H1 (cell line): ENCODE measurements around the gene CEL. TPM values are rescaled to one million over a fixed set of nuclear protein-coding genes. Genes with fewer than 3 reads are reported as not detected.

Experiments
- CTCF ChIA-PET: fragments of 300-600 bp; sonication (Branson Sonifier 250); formaldehyde crosslinking; loops from one replicate; lab custom pipeline; 2021; ENCODE audit not compliant: partially characterized antibody; lab: Charles Lee
- POLR2A ChIA-PET: fragments of 300-600 bp; sonication (Branson Sonifier 250); formaldehyde crosslinking; loops from one replicate; lab custom pipeline; 2021; ENCODE audit warnings: inconsistent platforms; ENCODE audit not compliant: partially characterized antibody; lab: Charles Lee
- DNase-seq, 2 experiments: peaks; one replicate each; pipeline versions ENCODE4 v3.0.0 to v3.0.0-alpha.2; 2010 to 2022; ENCODE audit warnings: low spot score in 2 of 2, low read depth in 1 of 2, mixed read lengths in 1 of 2
- FAIRE-seq: peaks from 2 replicates; lab custom pipeline; 2011; peaks lifted over from hg19 to GRCh38; lab: Jason Lieb, UNC
- H2AFZ ChIP-seq: 2 replicates; pipeline ENCODE4 v1.8.1; 2012; ENCODE audit warnings: low read length, inconsistent platforms
- H2AK5ac ChIP-seq: 2 replicates; pipeline ENCODE4 v1.6.1; 2013; ENCODE audit warnings: low read depth, low read length
- H2BK120ac ChIP-seq: replicated peaks from 2 replicates; pipeline ENCODE3; 2013; ENCODE audit warnings: low read depth, low read length, inconsistent platforms
- H2BK12ac ChIP-seq: 2 replicates; pipeline ENCODE4 v1.6.1; 2013; ENCODE audit warnings: low read depth, low read length
- H2BK15ac ChIP-seq: 2 replicates; pipeline ENCODE4 v1.6.1; 2013; ENCODE audit warnings: low read length
- H2BK20ac ChIP-seq: 2 replicates; pipeline ENCODE4 v1.6.1; 2013; ENCODE audit warnings: low read length
- H2BK5ac ChIP-seq: 2 replicates; pipeline ENCODE4 v1.6.1; 2013; ENCODE audit warnings: low read depth, low read length
- H3K14ac ChIP-seq: 2 replicates; pipeline ENCODE4 v1.6.1; 2013; ENCODE audit warnings: inconsistent platforms; ENCODE audit not compliant: insufficient read length
- H3K18ac ChIP-seq: 2 replicates; pipeline ENCODE4 v1.6.1; 2013; ENCODE audit warnings: low read length; ENCODE audit errors: extremely low read depth
- H3K23ac ChIP-seq: 2 replicates; pipeline ENCODE4 v1.6.1; 2013; ENCODE audit warnings: inconsistent platforms; ENCODE audit not compliant: insufficient read length
- H3K23me2 ChIP-seq: 2 replicates; pipeline ENCODE4 v1.6.1; 2013; ENCODE audit warnings: low read depth, low read length
- H3K27ac ChIP-seq: 2 replicates; pipeline ENCODE4 v1.6.1; 2011; ENCODE audit warnings: low read depth, low read length, inconsistent platforms
- H3K27me3 ChIP-seq, 4 experiments: replicated peaks in 1 of 4; 1 replicate in 1 of 4; 2 replicates in 3 of 4; pipeline versions ENCODE4 v1.6.1 to v1.8.1; 2011 to 2013; ENCODE audit warnings: low read length in 3 of 4, mild to moderate bottlenecking in 3 of 4, inconsistent platforms in 2 of 4, mixed read lengths in 2 of 4, moderate library complexity in 1 of 4; ENCODE audit not compliant: control insufficient read depth in 3 of 4, insufficient read depth in 3 of 4; ENCODE audit errors: extremely low read depth in 1 of 4
- H3K36me3 ChIP-seq, 4 experiments: 2 replicates each; pipeline versions ENCODE4 v1.6.1 to v1.8.1; 2011 to 2013; ENCODE audit warnings: mild to moderate bottlenecking in 4 of 4, low read length in 3 of 4, moderate library complexity in 2 of 4, control low read depth in 1 of 4, inconsistent platforms in 1 of 4; ENCODE audit not compliant: insufficient read depth in 4 of 4, control insufficient read depth in 2 of 4
- H3K4ac ChIP-seq: replicated peaks from 2 replicates; pipeline ENCODE3; 2013; ENCODE audit warnings: low read length, low read depth, mixed read lengths, inconsistent platforms; ENCODE audit not compliant: insufficient read length
- H3K4me1 ChIP-seq, 4 experiments: replicated peaks in 1 of 4; 1 replicate in 1 of 4; 2 replicates in 3 of 4; pipeline versions ENCODE4 v1.6.1 to v1.8.1; 2011 to 2013; ENCODE audit warnings: low read length in 3 of 4, inconsistent platforms in 2 of 4, mixed read lengths in 1 of 4; ENCODE audit not compliant: insufficient read depth in 4 of 4, control insufficient read depth in 3 of 4
- H3K4me2 ChIP-seq, 2 experiments: 2 replicates each; pipeline versions ENCODE4 v1.6.1 to v1.8.1; 2011 to 2013; ENCODE audit warnings: low read depth in 2 of 2, low read length in 2 of 2, control low read depth in 1 of 2, inconsistent platforms in 1 of 2, mild to moderate bottlenecking in 1 of 2; ENCODE audit not compliant: insufficient read depth in 1 of 2
- H3K4me3 ChIP-seq, 4 experiments: fragments of 200-600, 300-600 bp in 1 of 4; sonication (generic), shearing (Covaris generic), sonication (Bioruptor Twin) in 1 of 4; 2 replicates each; pipeline versions ENCODE4 v1.5.1 to v1.8.1; 2011 to 2016; ENCODE audit warnings: low read length in 4 of 4, low read depth in 3 of 4, control low read depth in 2 of 4, inconsistent platforms in 2 of 4, mild to moderate bottlenecking in 2 of 4, mixed read lengths in 1 of 4, moderate library complexity in 1 of 4; ENCODE audit not compliant: insufficient read depth in 2 of 4; ENCODE audit errors: extremely low read depth in 1 of 4
- H3K56ac ChIP-seq: replicated peaks from 2 replicates; pipeline ENCODE3; 2013; ENCODE audit warnings: low read depth, mild to moderate bottlenecking, mixed read lengths, low read length, inconsistent platforms; ENCODE audit not compliant: insufficient read length
- H3K79me1 ChIP-seq: 2 replicates; pipeline ENCODE4 v1.6.1; 2013; ENCODE audit warnings: low read depth, low read length, control low read depth
- H3K79me2 ChIP-seq, 2 experiments: 2 replicates each; pipeline versions ENCODE4 v1.6.1 to v1.8.1; 2012 to 2013; ENCODE audit warnings: low read length in 2 of 2, mild to moderate bottlenecking in 2 of 2, inconsistent platforms in 1 of 2; ENCODE audit not compliant: insufficient read depth in 2 of 2, control insufficient read depth in 1 of 2
- H3K9ac ChIP-seq, 4 experiments: replicated peaks in 1 of 4; 1 replicate in 1 of 4; 2 replicates in 3 of 4; pipeline versions ENCODE4 v1.6.1 to v1.8.1; 2011 to 2013; ENCODE audit warnings: low read depth in 3 of 4, low read length in 3 of 4, control low read depth in 2 of 4, mild to moderate bottlenecking in 2 of 4, moderate library complexity in 2 of 4, inconsistent platforms in 1 of 4; ENCODE audit errors: extremely low read depth in 1 of 4
- H3K9me3 ChIP-seq, 2 experiments: 2 replicates each; pipeline versions ENCODE4 v1.6.1 to v1.8.1; 2012 to 2013; ENCODE audit warnings: mild to moderate bottlenecking in 2 of 2, moderate library complexity in 2 of 2, control low read depth in 1 of 2, inconsistent platforms in 1 of 2, low read depth in 1 of 2, low read length in 1 of 2, mixed read lengths in 1 of 2; ENCODE audit not compliant: insufficient read depth in 2 of 2
- H4K20me1 ChIP-seq, 2 experiments: replicated peaks in 1 of 2; 2 replicates each; pipeline versions ENCODE3 to v1.8.1; 2011 to 2013; ENCODE audit warnings: inconsistent platforms in 2 of 2, low read length in 2 of 2, mild to moderate bottlenecking in 1 of 2; ENCODE audit not compliant: insufficient read depth in 2 of 2, control insufficient read depth in 1 of 2
- H4K5ac ChIP-seq: 2 replicates; pipeline ENCODE4 v1.6.1; 2013; ENCODE audit warnings: low read length, low read depth, mixed read lengths, inconsistent platforms; ENCODE audit not compliant: insufficient read length
- H4K8ac ChIP-seq: 2 replicates; pipeline ENCODE4 v1.8.0; 2013; ENCODE audit warnings: mild to moderate bottlenecking, moderate library complexity, low read length, inconsistent platforms; ENCODE audit not compliant: insufficient read depth; ENCODE audit errors: extremely low read depth
- H4K91ac ChIP-seq: replicated peaks from 2 replicates; pipeline ENCODE3; 2013; ENCODE audit warnings: low read length, mixed read lengths, inconsistent platforms; ENCODE audit not compliant: insufficient read length
- BACH1 ChIP-seq: IDR thresholded peaks from 2 replicates; pipeline ENCODE4 v1.6.1; 2012; ENCODE audit warnings: low read length, improper control_type of control experiment
- BCL11A ChIP-seq, 2 experiments: IDR thresholded peaks; one replicate each; pipeline ENCODE4 v1.6.1; 2011; ENCODE audit warnings: low read depth in 2 of 2, low read length in 2 of 2, mild to moderate bottlenecking in 2 of 2
- CREB1 ChIP-seq: IDR thresholded peaks from 2 replicates; pipeline ENCODE4 v1.6.1; 2012; ENCODE audit warnings: inconsistent platforms
- CTBP2 ChIP-seq: IDR thresholded peaks from 2 replicates; pipeline ENCODE4 v1.7.0; 2011; ENCODE audit warnings: borderline replicate concordance, mild to moderate bottlenecking, moderate library complexity, mixed read lengths, low read length; ENCODE audit not compliant: insufficient read depth, insufficient read length
- EGR1 ChIP-seq: IDR thresholded peaks from 2 replicates; pipeline ENCODE4 v1.6.1; 2011; ENCODE audit warnings: low read depth, low read length, borderline replicate concordance
- HDAC6 ChIP-seq: IDR thresholded peaks from one replicate; pipeline ENCODE4 v1.7.1; 2012; ENCODE audit warnings: low read depth, mild to moderate bottlenecking, inconsistent platforms, low read length, moderate library complexity
- JUND ChIP-seq: IDR thresholded peaks from 2 replicates; pipeline ENCODE4 v1.6.1; 2011; ENCODE audit warnings: mild to moderate bottlenecking, improper control_type of control experiment, low read length
- KDM5A ChIP-seq: fragments of 200-600 bp; IDR thresholded peaks from 2 replicates; pipeline ENCODE4 v1.7.1; 2012; ENCODE audit warnings: mild to moderate bottlenecking, low read length, inconsistent platforms, mixed read lengths
- NRF1 ChIP-seq: IDR thresholded peaks from 2 replicates; pipeline ENCODE4 v1.6.1; 2011; ENCODE audit warnings: mild to moderate bottlenecking, low read depth, low read length, improper control_type of control experiment
- RXRA ChIP-seq: IDR thresholded peaks from 2 replicates; pipeline ENCODE4 v1.6.1; 2011; ENCODE audit warnings: low read depth, mild to moderate bottlenecking, low read length, moderate library complexity; ENCODE audit not compliant: insufficient read depth
- SIX5 ChIP-seq: IDR thresholded peaks from 2 replicates; pipeline ENCODE4 v1.6.1; 2011; ENCODE audit warnings: mild to moderate bottlenecking, low read depth, low read length
- SP2 ChIP-seq: IDR thresholded peaks from 2 replicates; pipeline ENCODE4 v1.6.1; 2012; ENCODE audit warnings: mild to moderate bottlenecking, low read length, inconsistent platforms
- YY1 ChIP-seq: IDR thresholded peaks from 2 replicates; pipeline ENCODE4 v1.6.1; 2011; ENCODE audit warnings: low read depth, mild to moderate bottlenecking, low read length
- ZNF274 ChIP-seq: IDR thresholded peaks from 2 replicates; pipeline ENCODE4 v1.7.0; 2012; ENCODE audit warnings: low read length, borderline replicate concordance; ENCODE audit errors: extremely low read depth
- WGBS, 2 experiments: shearing (Covaris generic) in 1 of 2; methylation state at CpG; one replicate each; pipeline versions ENCODE4 v1.1.6 to v1.1.7; 2013 to 2015; ENCODE audit warnings: low lambda C conversion rate in 2 of 2, mixed read lengths in 2 of 2, inconsistent platforms in 1 of 2, low coverage in 1 of 2, missing lambda C conversion rate in 1 of 2; ENCODE audit not compliant: insufficient replicate concordance in 2 of 2, insufficient coverage in 1 of 2, insufficient read length in 1 of 2; ENCODE audit errors: extremely low coverage in 1 of 2, missing lambda C conversion rate in 1 of 2; 5-methylcytosine and 5-hydroxymethylcytosine counted together
- polyA plus RNA-seq, 7 experiments: library from polyadenylated mRNA; depleted of rRNA in 3 of 7; stranded (reverse) in 5 of 7; unstranded in 2 of 7; fragments of >200 nt in 5 of 7; fragments of 200-250 nt in 2 of 7; gene quantifications; 1 replicate in 5 of 7; 2 replicates in 1 of 7; 4 replicates in 1 of 7; pipeline versions ENCODE4 v1.2.1 to v1.2.3, GENCODE V29; 2011 to 2013; ENCODE audit warnings: missing spikeins in 2 of 7, mixed read lengths in 2 of 7
- total RNA-seq: library from RNA; stranded (reverse); fragmentation: NEBNext Ultra II Directional; extraction: Animal tissue kit (Norgen Biotek cat#: 25700); gene quantifications from 2 replicates; pipeline ENCODE4 v1.2.1, GENCODE V29; 2021

Gene CEL
- total and polyA plus RNA-seq, 2 of the 8 experiments (the other 6 are each of a cell fraction or from before 2014, with no cell fraction given), result 1.8 to 3.4 TPM

- Histone ChIP-seq H3K23me2 (no peaks in the 10 kb centered on the region), H4K8ac (no peak overlapping the region), H3K9me3 (no peaks in the 10 kb centered on the region), H2BK12ac (no peak overlapping the region), H3K79me1 (peaks cover 18% of the 10 kb centered on the region), H2AK5ac (no peak overlapping the region), H2BK15ac (no peak overlapping the region), H3K4me3 (no peak overlapping the region), H2AFZ (no peak overlapping the region), H2BK120ac (no peak overlapping the region), H2BK20ac (no peak overlapping the region), H3K14ac (no peak overlapping the region), H4K5ac (no peak overlapping the region), H2BK5ac (no peak overlapping the region), H4K20me1 (peaks cover 16 to 35% of the 10 kb centered on the region in 2 experiments), H3K4ac (no peak overlapping the region), H3K36me3 (peaks cover 6 to 16% (median 10%) of the 10 kb centered on the region in 4 experiments), H3K4me2 (no peak overlapping the region), H3K27ac (no peak overlapping the region), H3K4me1 (peaks cover 0 to 3% (median 0%) of the 10 kb centered on the region in 4 experiments; a peak in 1 of 7 replicates), H3K23ac (no peak overlapping the region), H3K9ac (no peak overlapping the region), H4K91ac (no peak overlapping the region), H3K27me3 (no peaks in the 10 kb centered on the region), H3K56ac (no peak overlapping the region), H3K79me2 (peaks cover 17 to 75% of the 10 kb centered on the region in 2 experiments), H3K18ac (no peak overlapping the region)
- WGBS, 2 experiments, result 91% methylated on average over 20 of the region's 25 CpGs; no CpG with 5 or more reads in 1 of the 2 experiments
- POLR2A ChIA-PET, result interaction anchor here (0.6 kb wide), 1 partner anchor 35 kb away, joined by 3 read pairs; no protein-coding TSS in a partner anchor
- FAIRE-seq (no peak), DNase-seq (no peak)
- CTCF ChIA-PET, result interaction anchor here (0.7 to 1.1 kb wide), 2 partner anchors 11 kb away, joined by 3 read pairs; no protein-coding TSS in a partner anchor
- TF ChIP-seq BCL11A (IDR thresholded peaks at IDR 0.05; ENCODE audit: low read depth in 2 of 2, low read length in 2 of 2) (no peak), CREB1 (no peak), KDM5A (no peak), JUND (no peak), SIX5 (no peak), BACH1 (no peak), NRF1 (no peak), SP2 (no peak), YY1 (no peak), HDAC6 (no peak), CTBP2 (no peak), ZNF274 (no peak), RXRA (no peak), EGR1 (no peak)
Measured at GRCh38 chr9:133037775-133038515, 23.8 kb upstream of the CEL start.
